ENCODE data around the gene GAPT. TPM values are rescaled to one million over a fixed set of nuclear protein-coding genes. Genes with fewer than 3 reads are reported as not detected.
A peak's percentile ranks its signal among the peaks of the same experiment; 100 is the strongest.

Gene GAPT
- total RNA-seq, 4 donors from 2014 or later, result 3.8 TPM; not detected in 3

GRCh38 chr5:58452566-58453258 lies 38.5 kb upstream of the GAPT start:
- Histone ChIP-seq H3K27ac (no peak overlapping the region), H3K4me1 (peaks cover 0 to 18% (median 4%) of the 10 kb centered on the region in 4 donors), H3K27me3 (no peaks in the 10 kb centered on the region), H3K36me3 (peaks cover 0 to 9% (median 0%) of the 10 kb centered on the region in 4 donors), H3K9me3 (no peaks in the 10 kb centered on the region), H3K4me3 (no peak overlapping the region)
- DNase-seq, result no peak
- WGBS, 2 donors (ENCODE audit: low coverage in 1 of 2), result 83 to 90% methylated on average over 3 of the region's 3 CpGs
- no peak for TF ChIP-seq EP300 (IDR thresholded peaks at IDR 0.05; ENCODE audit: low read depth)
- TF ChIP-seq POLR2A (IDR thresholded peaks at IDR 0.05), result no peak
- intact Hi-C loops (cut with DNase I; ENCODE audit: low total_unique reads) (no loop called here), in situ Hi-C loops (cut with MboI; ENCODE audit: low pct_ligation_motif_present in 1 of 4, low pct_unique_long_range_greater_than_20kb in 1 of 4, low sequenced_read_pairs in 3 of 4) (loop anchor here (10.0 to 25.0 kb wide), 5 partner anchors 565 to 1148 kb away; no protein-coding TSS in a partner anchor)

GRCh38 chr5:58453306-58453705 lies 37.9 kb upstream of the GAPT start:
- peaks cover 0 to 9% (median 0%) of the 10 kb centered on the region in 4 donors for H3K36me3 ChIP-seq
- H3K4me1 ChIP-seq, result peaks cover 0 to 21% (median 4%) of the 10 kb centered on the region in 4 donors
- TF ChIP-seq POLR2AphosphoS5 (IDR thresholded peaks at IDR 0.05) (no peak), EP300 (IDR thresholded peaks at IDR 0.05; ENCODE audit: low read depth) (no peak), CTCF (IDR thresholded peaks at IDR 0.05) (no peak), POLR2A (IDR thresholded peaks at IDR 0.05) (no peak)
- H3K27ac ChIP-seq, result no peak overlapping the region
- intact Hi-C loops (cut with DNase I; ENCODE audit: low total_unique reads), result no loop called here
- H3K27me3 ChIP-seq, result no peaks in the 10 kb centered on the region
- no peak for DNase-seq
- H3K4me3 ChIP-seq, result no peak overlapping the region
- in situ Hi-C loops (cut with MboI; ENCODE audit: low pct_ligation_motif_present in 1 of 4, low pct_unique_long_range_greater_than_20kb in 1 of 4, low sequenced_read_pairs in 3 of 4), result loop anchor here (10.0 to 25.0 kb wide), 5 partner anchors 566 to 1149 kb away; no protein-coding TSS in a partner anchor
- no peaks in the 10 kb centered on the region for H3K9me3 ChIP-seq

- in situ Hi-C loops (cut with MboI; ENCODE audit: low pct_ligation_motif_present in 1 of 4, low pct_unique_long_range_greater_than_20kb in 1 of 4, low sequenced_read_pairs in 3 of 4), result loop anchor here (10.0 to 25.0 kb wide), 5 partner anchors 567 to 1149 kb away; no protein-coding TSS in a partner anchor
- Histone ChIP-seq H3K9me3 (no peaks in the 10 kb centered on the region), H3K4me3 (no peak overlapping the region), H3K36me3 (peaks cover 0 to 9% (median 0%) of the 10 kb centered on the region in 4 donors), H3K4me1 (peaks cover 0 to 24% (median 4%) of the 10 kb centered on the region in 4 donors), H3K27ac (peak overlapping the region in 2 of 4 donors; percentile 24 to 26), H3K27me3 (no peaks in the 10 kb centered on the region)
- no peak for DNase-seq
- intact Hi-C loops (cut with DNase I; ENCODE audit: low total_unique reads), result no loop called here
- 43 to 70% methylated on average over 1 of the region's 1 CpG for WGBS, 2 donors (ENCODE audit: low coverage in 1 of 2)
- TF ChIP-seq EP300 (IDR thresholded peaks at IDR 0.05; ENCODE audit: low read depth) (no peak), CTCF (IDR thresholded peaks at IDR 0.05) (no peak), POLR2AphosphoS5 (IDR thresholded peaks at IDR 0.05) (no peak), POLR2A (IDR thresholded peaks at IDR 0.05) (no peak)
Observed at GRCh38 chr5:58454025-58454424, 37.2 kb upstream of the GAPT start.

- Histone ChIP-seq H3K4me3 (no peak overlapping the region), H3K36me3 (peaks cover 0 to 9% (median 0%) of the 10 kb centered on the region in 4 donors), H3K9me3 (no peaks in the 10 kb centered on the region), H3K4me1 (peaks cover 0 to 24% (median 4%) of the 10 kb centered on the region in 4 donors), H3K27me3 (no peaks in the 10 kb centered on the region), H3K27ac (peak overlapping the region in 1 of 4 donors; percentile 24)
- no peak for DNase-seq
- WGBS, 2 donors (ENCODE audit: low coverage in 1 of 2), result 75 to 81% methylated on average over 3 to 5 of the region's 5 CpGs
- TF ChIP-seq CTCF (IDR thresholded peaks at IDR 0.05), result no peak
- no peak for TF ChIP-seq EP300 (IDR thresholded peaks at IDR 0.05; ENCODE audit: low read depth)
- no peak for TF ChIP-seq POLR2AphosphoS5 (IDR thresholded peaks at IDR 0.05)
- TF ChIP-seq POLR2A (IDR thresholded peaks at IDR 0.05), result no peak
- in situ Hi-C loops (cut with MboI; ENCODE audit: low pct_ligation_motif_present in 1 of 4, low pct_unique_long_range_greater_than_20kb in 1 of 4, low sequenced_read_pairs in 3 of 4) (loop anchor here (10.0 to 25.0 kb wide), 5 partner anchors 568 to 1150 kb away; no protein-coding TSS in a partner anchor), intact Hi-C loops (cut with DNase I; ENCODE audit: low total_unique reads) (loop anchor here (5.0 kb wide), 1 partner anchor 1278 kb away; no protein-coding TSS in a partner anchor)
Observed at GRCh38 chr5:58455066-58455465, 36.2 kb upstream of the GAPT start.
